Suprapubic skin (tissue), 4 donors: ENCODE measurements around the gene KITLG. TPM values are rescaled to one million over a fixed set of nuclear protein-coding genes. Genes with fewer than 3 reads are reported as not detected.
A peak's percentile ranks its signal among the peaks of the same experiment; 100 is the strongest.

Experiments used
- DNase-seq, 2 donors: peaks; one replicate each; pipeline ENCODE4 v3.0.0-alpha.2; 2019; ENCODE audit warnings: low spot score in 2 of 2
- H3K27ac ChIP-seq: fragments of 200-600 bp; sonication (generic); one replicate; pipeline ENCODE4 v1.5.1; 2019
- H3K27me3 ChIP-seq: fragments of 200-600 bp; sonication (generic); one replicate; pipeline ENCODE4 v1.5.1; 2019
- H3K36me3 ChIP-seq: fragments of 200-600 bp; sonication (generic); one replicate; pipeline ENCODE4 v1.5.1; 2019
- H3K4me1 ChIP-seq: fragments of 200-600 bp; sonication (generic); one replicate; pipeline ENCODE4 v1.5.1; 2019
- H3K4me3 ChIP-seq: fragments of 200-600 bp; sonication (generic); one replicate; pipeline ENCODE4 v1.5.1; 2019; ENCODE audit warnings: mild to moderate bottlenecking
- H3K9me3 ChIP-seq: fragments of 200-600 bp; sonication (generic); one replicate; pipeline ENCODE4 v1.5.1; 2019
- EP300 ChIP-seq: sonication (generic); formaldehyde crosslinking; IDR thresholded peaks from one replicate; pipeline ENCODE4 v1.6.1; 2017; ENCODE audit warnings: antibody characterized with exemption
- POLR2A ChIP-seq, 2 donors: fragments of 450-650 bp; IDR thresholded peaks; one replicate each; pipeline ENCODE4 v1.6.1; 2017; ENCODE audit warnings: antibody characterized with exemption in 2 of 2, mild to moderate bottlenecking in 2 of 2, moderate library complexity in 2 of 2
- POLR2AphosphoS5 ChIP-seq, 3 donors: sonication (generic); formaldehyde crosslinking; IDR thresholded peaks; one replicate each; pipeline ENCODE4 v1.6.1; 2017; ENCODE audit warnings: antibody characterized with exemption in 3 of 3
- WGBS: methylation state at CpG from one replicate; pipeline ENCODE4 v1.1.5; 2018; 5-methylcytosine and 5-hydroxymethylcytosine counted together
- total RNA-seq, 4 donors: library from RNA; depleted of rRNA; stranded (reverse); fragments of >200 nt; gene quantifications; one replicate each; pipeline ENCODE4 v1.1.0, GENCODE V29; 2016
- TF ChIP-seq, protein P1 (sequence below), 2 donors: fragments of 200-600 bp in 1 of 2; fragments of 450-650 bp in 1 of 2; sonication (generic) in 1 of 2; IDR thresholded peaks; one replicate each; pipeline ENCODE4 v1.5.1; 2016 to 2019; ENCODE audit warnings: antibody characterized with exemption in 2 of 2, mild to moderate bottlenecking in 1 of 2, moderate library complexity in 1 of 2

KITLG gene
- total RNA-seq, 4 donors from 2014 or later = 10.5 to 17.6 (median 12.6) TPM

- peak in 1 of 2 donors; percentile 59 for DNase-seq
- no peaks in the 10 kb centered on the region for H3K36me3 ChIP-seq
- 35% methylated on average over 1 of the region's 1 CpG for WGBS
- H3K27me3 ChIP-seq = no peaks in the 10 kb centered on the region
- no peak overlapping the region for H3K27ac ChIP-seq
- TF ChIP-seq, protein P1, sequence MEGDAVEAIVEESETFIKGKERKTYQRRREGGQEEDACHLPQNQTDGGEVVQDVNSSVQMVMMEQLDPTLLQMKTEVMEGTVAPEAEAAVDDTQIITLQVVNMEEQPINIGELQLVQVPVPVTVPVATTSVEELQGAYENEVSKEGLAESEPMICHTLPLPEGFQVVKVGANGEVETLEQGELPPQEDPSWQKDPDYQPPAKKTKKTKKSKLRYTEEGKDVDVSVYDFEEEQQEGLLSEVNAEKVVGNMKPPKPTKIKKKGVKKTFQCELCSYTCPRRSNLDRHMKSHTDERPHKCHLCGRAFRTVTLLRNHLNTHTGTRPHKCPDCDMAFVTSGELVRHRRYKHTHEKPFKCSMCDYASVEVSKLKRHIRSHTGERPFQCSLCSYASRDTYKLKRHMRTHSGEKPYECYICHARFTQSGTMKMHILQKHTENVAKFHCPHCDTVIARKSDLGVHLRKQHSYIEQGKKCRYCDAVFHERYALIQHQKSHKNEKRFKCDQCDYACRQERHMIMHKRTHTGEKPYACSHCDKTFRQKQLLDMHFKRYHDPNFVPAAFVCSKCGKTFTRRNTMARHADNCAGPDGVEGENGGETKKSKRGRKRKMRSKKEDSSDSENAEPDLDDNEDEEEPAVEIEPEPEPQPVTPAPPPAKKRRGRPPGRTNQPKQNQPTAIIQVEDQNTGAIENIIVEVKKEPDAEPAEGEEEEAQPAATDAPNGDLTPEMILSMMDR (IDR thresholded peaks at IDR 0.05) = no peak
- no peak for TF ChIP-seq POLR2A (IDR thresholded peaks at IDR 0.05)
- TF ChIP-seq EP300 = no peak
- H3K9me3 ChIP-seq = no peaks in the 10 kb centered on the region
- peaks cover 69% of the 10 kb centered on the region for H3K4me1 ChIP-seq
- no peak overlapping the region for H3K4me3 ChIP-seq
Measured at GRCh38 chr12:88570103-88570502, 10.2 kb downstream of the KITLG start.

- no peaks in the 10 kb centered on the region for H3K27me3 ChIP-seq
- DNase-seq = no peak
- TF ChIP-seq POLR2AphosphoS5 (IDR thresholded peaks at IDR 0.05) (no peak), POLR2A (IDR thresholded peaks at IDR 0.05) (no peak), EP300 (no peak)
- TF ChIP-seq, protein P1 (IDR thresholded peaks at IDR 0.05) = no peak
- H3K4me3 ChIP-seq = no peak overlapping the region
- H3K27ac ChIP-seq = no peak overlapping the region
- H3K9me3 ChIP-seq = no peaks in the 10 kb centered on the region
- H3K36me3 ChIP-seq = no peaks in the 10 kb centered on the region
- H3K4me1 ChIP-seq = peaks cover 46% of the 10 kb centered on the region
- WGBS = 69% methylated on average over 4 of the region's 4 CpGs
Measured at GRCh38 chr12:88566430-88566829, 13.8 kb downstream of the KITLG start.

DNA sequence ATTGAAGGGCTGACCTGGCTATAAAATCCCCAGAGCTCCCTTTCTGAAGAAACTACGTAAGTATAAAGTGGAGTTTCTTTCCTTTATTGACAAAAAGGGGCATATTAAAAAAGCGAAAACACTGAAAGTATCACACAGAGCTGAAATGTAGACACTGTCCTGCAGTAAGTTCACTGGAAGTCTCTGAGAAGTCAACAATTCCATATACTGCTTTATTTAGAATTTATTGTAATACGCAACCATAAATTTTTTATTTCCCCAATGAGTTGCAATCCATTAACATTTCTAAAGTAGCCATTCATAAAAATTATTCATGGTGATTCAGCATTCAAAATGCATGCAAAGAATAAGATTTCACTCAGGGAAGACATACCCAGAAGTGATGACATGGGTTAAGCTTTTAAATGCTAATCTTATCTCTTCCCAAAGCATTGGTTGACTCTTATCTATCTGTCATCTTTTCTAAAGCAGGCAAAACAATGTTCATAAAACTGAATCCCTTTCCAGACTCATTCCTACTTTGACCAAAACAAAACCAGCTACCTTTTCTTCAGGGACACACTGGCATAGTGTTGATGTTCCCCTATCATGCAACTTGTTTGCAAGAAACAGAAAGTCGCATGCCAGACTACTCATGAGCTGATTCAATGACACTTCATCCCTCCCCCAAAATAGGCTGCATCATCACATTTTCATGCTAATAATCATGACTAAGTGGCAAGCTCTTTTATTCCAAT lies 17.3 kb downstream of the KITLG start:
- Histone ChIP-seq H3K36me3 (no peaks in the 10 kb centered on the region), H3K27ac (no peak overlapping the region), H3K4me1 (peaks cover 41% of the 10 kb centered on the region), H3K4me3 (no peak overlapping the region), H3K27me3 (no peaks in the 10 kb centered on the region), H3K9me3 (no peaks in the 10 kb centered on the region)
- 86% methylated on average over 4 of the region's 4 CpGs for WGBS
- DNase-seq = no peak
- TF ChIP-seq EP300 (no peak), POLR2AphosphoS5 (IDR thresholded peaks at IDR 0.05) (no peak), POLR2A (IDR thresholded peaks at IDR 0.05) (no peak)
- TF ChIP-seq, protein P1 (IDR thresholded peaks at IDR 0.05) = no peak

GRCh38 chr12:88562151-88562550 lies 18.1 kb downstream of the KITLG start:
- WGBS = 94% methylated on average over 2 of the region's 2 CpGs
- DNase-seq = no peak
- no peak overlapping the region for H3K27ac ChIP-seq

DNA sequence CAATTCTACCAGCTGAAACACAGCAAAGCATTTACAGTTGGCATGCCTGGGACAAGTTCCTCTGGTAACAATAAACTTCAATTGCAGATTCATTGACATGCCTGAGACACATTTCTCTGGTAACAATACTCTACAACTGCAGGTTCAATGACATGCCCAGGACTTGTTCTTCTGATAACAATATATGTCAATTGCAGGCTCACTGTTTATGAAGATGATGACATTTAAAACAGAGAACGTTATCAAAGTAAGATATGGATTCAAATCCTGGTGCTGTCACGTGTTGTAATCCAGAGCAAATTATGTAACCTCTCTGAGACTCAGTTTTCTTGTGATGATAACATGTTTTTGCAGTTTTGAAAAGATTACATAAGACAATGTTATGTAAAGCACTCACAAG lies 20.5 kb downstream of the KITLG start:
- DNase-seq = no peak
- no peaks in the 10 kb centered on the region for H3K27me3 ChIP-seq
- no peak overlapping the region for H3K27ac ChIP-seq
- peaks cover 34% of the 10 kb centered on the region for H3K4me1 ChIP-seq
- no peak overlapping the region for H3K4me3 ChIP-seq
- H3K36me3 ChIP-seq = no peaks in the 10 kb centered on the region
- TF ChIP-seq POLR2A (IDR thresholded peaks at IDR 0.05) = no peak
- TF ChIP-seq, protein P1 (IDR thresholded peaks at IDR 0.05) = no peak
- TF ChIP-seq POLR2AphosphoS5 (IDR thresholded peaks at IDR 0.05) = no peak
- no peak for TF ChIP-seq EP300
- no peaks in the 10 kb centered on the region for H3K9me3 ChIP-seq
- 57% methylated on average over 2 of the region's 2 CpGs for WGBS

More at GRCh38 chr12:88562151-88562550, 18.1 kb downstream of the KITLG start:
- TF ChIP-seq POLR2AphosphoS5 (IDR thresholded peaks at IDR 0.05) (no peak), EP300 (no peak), POLR2A (IDR thresholded peaks at IDR 0.05) (no peak)
- TF ChIP-seq, protein P1 (IDR thresholded peaks at IDR 0.05) = no peak
- Histone ChIP-seq H3K27me3 (no peaks in the 10 kb centered on the region), H3K9me3 (no peaks in the 10 kb centered on the region), H3K4me3 (no peak overlapping the region), H3K4me1 (peaks cover 32% of the 10 kb centered on the region), H3K36me3 (no peaks in the 10 kb centered on the region)
